ENCODE results near the gene SSTR1.

Gene SSTR1

DNA sequence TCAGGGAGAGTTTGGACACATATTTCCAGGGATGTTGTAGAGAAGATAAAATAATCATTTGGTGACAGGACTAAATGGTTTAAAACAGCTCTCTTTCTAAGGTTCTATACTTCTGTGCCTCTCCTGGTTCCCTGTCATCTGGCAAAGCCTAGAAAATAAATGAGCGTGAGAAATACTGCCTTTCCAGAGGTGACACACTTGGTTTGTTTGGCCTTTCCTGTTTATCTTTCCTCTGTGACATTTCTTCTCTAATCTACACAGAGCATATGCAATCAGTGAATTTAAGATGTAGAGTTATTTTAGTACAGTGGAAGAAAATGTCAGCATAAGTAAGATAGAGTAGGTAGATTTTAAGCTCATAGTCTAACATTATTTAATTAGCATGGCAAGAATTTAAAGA is 22.0 kb upstream of the SSTR1 start:
- Histone ChIP-seq H3K4ac (ENCODE audit: low read depth in 1 of 2, low read length in 2 of 2) (no peak overlapping the region), H3K79me1 (replicated peaks; ENCODE audit: low read length, poor library complexity, severe bottlenecking) (no peaks in the 10 kb centered on the region), H3K18ac (ENCODE audit: low read depth in 1 of 2, low read length in 2 of 2) (no peak overlapping the region), H2AFZ (ENCODE audit: low read depth, low read length) (no peak overlapping the region), H3K27ac (ENCODE audit: low read length, poor library complexity, severe bottlenecking) (no peak overlapping the region), H3K27me3 (ENCODE audit: control insufficient read depth in 1 of 2, insufficient read depth in 1 of 2, low read length in 2 of 2) (peaks cover 0 to 27% of the 10 kb centered on the region in 2 experiments), H3K4me3 (ENCODE audit: insufficient read depth in 1 of 2, low read depth in 1 of 2, low read length in 2 of 2) (no peak overlapping the region), H2BK12ac (ENCODE audit: low read length in 2 of 2) (no peak overlapping the region), H3K36me3 (ENCODE audit: control insufficient read depth in 1 of 2, insufficient read depth in 2 of 2, low read depth in 1 of 2, low read length in 2 of 2) (no peaks in the 10 kb centered on the region), H3K4me2 (ENCODE audit: low read length, poor library complexity, severe bottlenecking) (no peak overlapping the region), H2AK5ac (ENCODE audit: low read length, severe bottlenecking) (no peak overlapping the region), H4K91ac (ENCODE audit: low read length) (no peak overlapping the region), H3K23ac (ENCODE audit: low read length in 2 of 2) (no peak overlapping the region), H4K8ac (ENCODE audit: low read length) (no peak overlapping the region), H3K4me1 (ENCODE audit: control insufficient read depth, insufficient read depth, low read depth, low read length) (no peaks in the 10 kb centered on the region), H2BK15ac (ENCODE audit: low read depth, poor library complexity, severe bottlenecking) (no peak overlapping the region), H3K14ac (ENCODE audit: low read length in 2 of 2) (no peak overlapping the region), H2BK5ac (ENCODE audit: low read depth, low read length, poor library complexity, severe bottlenecking) (no peak overlapping the region), H3K9ac (ENCODE audit: low read length) (no peak overlapping the region), H3K9me3 (ENCODE audit: control insufficient read depth, low read length) (no peaks in the 10 kb centered on the region), H2BK120ac (ENCODE audit: low read depth, low read length) (no peak overlapping the region)
- peak; percentile 50 for DNase-seq
- 67% methylated on average over 1 of the region's 1 CpG for WGBS

DNA sequence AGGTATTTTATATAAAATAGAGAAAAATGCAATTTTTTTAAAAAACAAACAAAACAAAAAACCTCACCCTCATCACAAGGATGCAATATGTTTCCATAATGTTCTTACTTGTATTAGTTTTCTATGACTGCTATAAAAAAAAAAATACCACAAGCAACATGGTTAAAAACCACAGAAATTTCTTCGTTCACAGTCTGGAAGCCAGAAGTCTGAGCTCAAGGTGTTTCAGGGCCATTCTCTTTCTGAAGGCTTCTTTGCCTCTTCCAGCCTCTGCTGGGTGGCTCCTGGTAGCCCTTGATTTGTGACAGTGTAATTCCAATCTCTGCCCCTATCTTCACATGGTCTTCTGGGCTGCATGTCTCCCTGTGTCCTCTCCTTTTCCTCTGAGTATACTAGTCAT is 21.5 kb upstream of the SSTR1 start:
- H4K8ac ChIP-seq (ENCODE audit: low read length), result no peak overlapping the region
- H2BK15ac ChIP-seq (ENCODE audit: low read depth, poor library complexity, severe bottlenecking), result no peak overlapping the region
- H2BK120ac ChIP-seq (ENCODE audit: low read depth, low read length), result no peak overlapping the region
- peaks cover 0 to 27% of the 10 kb centered on the region in 2 experiments for H3K27me3 ChIP-seq (ENCODE audit: control insufficient read depth in 1 of 2, insufficient read depth in 1 of 2, low read length in 2 of 2)
- no peak overlapping the region for H2AK5ac ChIP-seq (ENCODE audit: low read length, severe bottlenecking)
- no peak overlapping the region for H3K9ac ChIP-seq (ENCODE audit: low read length)
- no peak overlapping the region for H4K91ac ChIP-seq (ENCODE audit: low read length)
- no peak overlapping the region for H2AFZ ChIP-seq (ENCODE audit: low read depth, low read length)
- no peaks in the 10 kb centered on the region for H3K79me1 ChIP-seq (replicated peaks; ENCODE audit: low read length, poor library complexity, severe bottlenecking)
- H3K27ac ChIP-seq (ENCODE audit: low read length, poor library complexity, severe bottlenecking), result no peak overlapping the region
- H2BK5ac ChIP-seq (ENCODE audit: low read depth, low read length, poor library complexity, severe bottlenecking), result no peak overlapping the region
- no peak overlapping the region for H3K14ac ChIP-seq (ENCODE audit: low read length in 2 of 2)
- H3K18ac ChIP-seq (ENCODE audit: low read depth in 1 of 2, low read length in 2 of 2), result peak overlapping the region in 1 of 2 experiments; percentile 34
- no peaks in the 10 kb centered on the region for H3K9me3 ChIP-seq (ENCODE audit: control insufficient read depth, low read length)
- WGBS, result 50% methylated on average over 1 of the region's 1 CpG
- H3K4ac ChIP-seq (ENCODE audit: low read depth in 1 of 2, low read length in 2 of 2), result no peak overlapping the region
- H3K4me3 ChIP-seq (ENCODE audit: insufficient read depth in 1 of 2, low read depth in 1 of 2, low read length in 2 of 2), result no peak overlapping the region
- DNase-seq, result no peak
- no peaks in the 10 kb centered on the region for H3K4me1 ChIP-seq (ENCODE audit: control insufficient read depth, insufficient read depth, low read depth, low read length)
- H2BK12ac ChIP-seq (ENCODE audit: low read length in 2 of 2), result peak overlapping the region in 1 of 2 experiments; percentile 77
- no peak overlapping the region for H3K4me2 ChIP-seq (ENCODE audit: low read length, poor library complexity, severe bottlenecking)
- H3K23ac ChIP-seq (ENCODE audit: low read length in 2 of 2), result no peak overlapping the region
- H3K36me3 ChIP-seq (ENCODE audit: control insufficient read depth in 1 of 2, insufficient read depth in 2 of 2, low read depth in 1 of 2, low read length in 2 of 2), result no peaks in the 10 kb centered on the region

DNA sequence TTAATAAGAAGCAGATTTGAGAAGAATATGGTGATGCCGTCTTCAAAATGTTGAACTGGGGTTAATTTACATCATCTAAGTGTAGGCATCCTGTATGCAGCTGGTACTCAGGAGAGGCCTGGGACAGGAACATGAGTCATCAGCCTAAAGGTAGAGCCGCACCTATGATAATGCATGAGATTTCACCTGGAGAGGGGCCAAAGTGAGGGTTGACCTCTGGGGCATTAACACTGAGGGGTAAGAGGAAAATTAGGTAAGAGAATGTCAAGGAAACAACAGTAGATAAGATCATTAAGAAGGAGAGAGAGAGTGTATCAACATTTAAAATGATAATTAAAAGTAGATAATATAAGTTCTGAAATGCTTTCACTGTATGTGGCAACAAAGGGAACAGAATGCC is 20.2 kb upstream of the SSTR1 start:
- Histone ChIP-seq H3K4me1 (ENCODE audit: control insufficient read depth, insufficient read depth, low read depth, low read length) (no peaks in the 10 kb centered on the region), H3K36me3 (ENCODE audit: control insufficient read depth in 1 of 2, insufficient read depth in 2 of 2, low read depth in 1 of 2, low read length in 2 of 2) (no peaks in the 10 kb centered on the region), H3K14ac (ENCODE audit: low read length in 2 of 2) (no peak overlapping the region), H4K91ac (ENCODE audit: low read length) (no peak overlapping the region), H2BK120ac (ENCODE audit: low read depth, low read length) (no peak overlapping the region), H3K18ac (ENCODE audit: low read depth in 1 of 2, low read length in 2 of 2) (no peak overlapping the region), H2BK5ac (ENCODE audit: low read depth, low read length, poor library complexity, severe bottlenecking) (no peak overlapping the region), H2AFZ (ENCODE audit: low read depth, low read length) (no peak overlapping the region), H3K9ac (ENCODE audit: low read length) (no peak overlapping the region), H3K27me3 (ENCODE audit: control insufficient read depth in 1 of 2, insufficient read depth in 1 of 2, low read length in 2 of 2) (peaks cover 0 to 27% of the 10 kb centered on the region in 2 experiments), H4K8ac (ENCODE audit: low read length) (no peak overlapping the region), H3K79me1 (replicated peaks; ENCODE audit: low read length, poor library complexity, severe bottlenecking) (no peaks in the 10 kb centered on the region), H2BK12ac (ENCODE audit: low read length in 2 of 2) (no peak overlapping the region), H3K4ac (ENCODE audit: low read depth in 1 of 2, low read length in 2 of 2) (no peak overlapping the region), H2AK5ac (ENCODE audit: low read length, severe bottlenecking) (no peak overlapping the region), H2BK15ac (ENCODE audit: low read depth, poor library complexity, severe bottlenecking) (no peak overlapping the region), H3K4me3 (ENCODE audit: insufficient read depth in 1 of 2, low read depth in 1 of 2, low read length in 2 of 2) (no peak overlapping the region), H3K9me3 (ENCODE audit: control insufficient read depth, low read length) (no peaks in the 10 kb centered on the region), H3K23ac (ENCODE audit: low read length in 2 of 2) (no peak overlapping the region), H3K27ac (ENCODE audit: low read length, poor library complexity, severe bottlenecking) (no peak overlapping the region), H3K4me2 (ENCODE audit: low read length, poor library complexity, severe bottlenecking) (no peak overlapping the region)
- 93% methylated on average over 2 of the region's 2 CpGs for WGBS
- DNase-seq, result no peak

DNA sequence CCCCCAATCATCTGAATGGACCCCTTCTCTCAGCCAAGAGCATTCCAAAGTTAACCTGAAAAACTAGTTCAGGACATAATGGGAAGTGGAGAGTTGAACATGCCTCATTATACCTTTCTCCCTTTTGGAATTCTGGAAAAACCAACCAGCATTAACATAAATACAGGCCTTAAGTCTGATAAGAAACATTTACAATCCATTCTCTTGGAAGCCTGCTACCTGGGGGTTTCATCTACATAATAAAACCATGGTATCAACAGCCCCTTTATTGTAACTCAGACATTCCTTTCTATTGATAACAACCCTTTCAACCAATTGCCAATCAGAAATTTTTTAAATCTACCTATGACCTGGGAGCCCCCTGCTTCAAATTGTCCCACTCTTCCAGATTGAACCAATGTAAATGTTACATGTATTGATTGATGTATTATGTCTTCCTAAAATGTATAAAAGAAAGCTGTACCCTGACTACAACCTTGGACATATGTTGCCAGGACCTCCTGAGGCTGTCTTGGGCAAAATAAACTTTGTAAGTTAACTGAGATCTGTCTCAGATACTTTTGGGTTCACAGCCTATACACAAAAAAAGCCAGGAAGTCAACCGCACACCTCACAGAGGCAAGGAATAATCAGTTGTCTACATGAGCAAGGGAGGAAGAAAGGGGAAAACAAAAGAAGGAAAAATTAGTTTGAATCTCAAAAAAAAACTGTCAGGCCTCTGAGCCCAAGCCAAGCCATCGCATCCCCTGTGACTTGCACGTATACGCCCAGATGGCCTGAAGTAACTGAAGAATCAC is 17.6 kb upstream of the SSTR1 start:
- WGBS, result 66% methylated on average over 3 of the region's 4 CpGs
- H4K8ac ChIP-seq (ENCODE audit: low read length), result no peak overlapping the region
- H3K9ac ChIP-seq (ENCODE audit: low read length), result no peak overlapping the region
- H3K14ac ChIP-seq (ENCODE audit: low read length in 2 of 2), result no peak overlapping the region
- H3K79me1 ChIP-seq (replicated peaks; ENCODE audit: low read length, poor library complexity, severe bottlenecking), result no peaks in the 10 kb centered on the region
- no peak overlapping the region for H2BK15ac ChIP-seq (ENCODE audit: low read depth, poor library complexity, severe bottlenecking)
- no peak overlapping the region for H2BK5ac ChIP-seq (ENCODE audit: low read depth, low read length, poor library complexity, severe bottlenecking)
- no peak overlapping the region for H2BK120ac ChIP-seq (ENCODE audit: low read depth, low read length)
- H3K36me3 ChIP-seq (ENCODE audit: control insufficient read depth in 1 of 2, insufficient read depth in 2 of 2, low read depth in 1 of 2, low read length in 2 of 2), result no peaks in the 10 kb centered on the region
- H2BK12ac ChIP-seq (ENCODE audit: low read length in 2 of 2), result no peak overlapping the region
- no peak overlapping the region for H2AFZ ChIP-seq (ENCODE audit: low read depth, low read length)
- no peak for DNase-seq
- peaks cover 0 to 20% of the 10 kb centered on the region in 2 experiments for H3K27me3 ChIP-seq (ENCODE audit: control insufficient read depth in 1 of 2, insufficient read depth in 1 of 2, low read length in 2 of 2)
- no peak overlapping the region for H2AK5ac ChIP-seq (ENCODE audit: low read length, severe bottlenecking)
- H4K91ac ChIP-seq (ENCODE audit: low read length), result no peak overlapping the region
- no peak overlapping the region for H3K4me2 ChIP-seq (ENCODE audit: low read length, poor library complexity, severe bottlenecking)
- no peaks in the 10 kb centered on the region for H3K9me3 ChIP-seq (ENCODE audit: control insufficient read depth, low read length)
- H3K4me1 ChIP-seq (ENCODE audit: control insufficient read depth, insufficient read depth, low read depth, low read length), result no peaks in the 10 kb centered on the region
- H3K4ac ChIP-seq (ENCODE audit: low read depth in 1 of 2, low read length in 2 of 2), result no peak overlapping the region
- no peak overlapping the region for H3K27ac ChIP-seq (ENCODE audit: low read length, poor library complexity, severe bottlenecking)
- H3K4me3 ChIP-seq (ENCODE audit: insufficient read depth in 1 of 2, low read depth in 1 of 2, low read length in 2 of 2), result no peak overlapping the region
- no peak overlapping the region for H3K18ac ChIP-seq (ENCODE audit: low read depth in 1 of 2, low read length in 2 of 2)
- H3K23ac ChIP-seq (ENCODE audit: low read length in 2 of 2), result no peak overlapping the region
